Ammon's horn (tissue), 1 donor: ENCODE data around the gene PEAK1.

Experiments
- DNase-seq: peaks from one replicate; pipeline ENCODE4 v3.0.0-alpha.2; 2016; ENCODE audit warnings: low spot score

PEAK1 gene

GRCh38 chr15:77091097-77091496 is 328.8 kb downstream of the PEAK1 start:
- no peak for DNase-seq

- no peak for DNase-seq
These were observed 332.7 kb downstream of the PEAK1 start for GRCh38 chr15:77087213-77087612.

- no peak for DNase-seq
These were observed 334.6 kb downstream of the PEAK1 start for GRCh38 chr15:77085297-77085696.

- no peak for DNase-seq
These were observed 335.5 kb downstream of the PEAK1 start for GRCh38 chr15:77084436-77084835.

- peak; percentile 88 for DNase-seq
These were observed 336.3 kb downstream of the PEAK1 start for GRCh38 chr15:77083381-77084160.

GRCh38 chr15:77081971-77082370 is 337.9 kb downstream of the PEAK1 start:
- DNase-seq: no peak

GRCh38 chr15:77076323-77076915 is 343.5 kb downstream of the PEAK1 start:
- DNase-seq: peak; percentile 47

GRCh38 chr15:77075528-77075927 is 344.4 kb downstream of the PEAK1 start:
- peak; percentile 71 for DNase-seq

- DNase-seq: no peak
These were observed 345.6 kb downstream of the PEAK1 start for GRCh38 chr15:77074350-77074749.

- no peak for DNase-seq
These were observed 348.3 kb downstream of the PEAK1 start for GRCh38 chr15:77071305-77072223.

- DNase-seq: peak; percentile 97
These were observed 349.2 kb downstream of the PEAK1 start, which contains the start of gene TSPAN3 for GRCh38 chr15:77070495-77071304. Gene TSPAN3, minus strand, starts transcription at chr15:77071109. Its CDS starts 155 bp downstream, at chr15:77070954.

GRCh38 chr15:77070180-77070494 is 349.8 kb downstream of the PEAK1 start:
- DNase-seq: no peak

- no peak for DNase-seq
These were observed 350.3 kb downstream of the PEAK1 start for GRCh38 chr15:77069521-77070121.

GRCh38 chr15:77068633-77069032 is 351.3 kb downstream of the PEAK1 start:
- DNase-seq: no peak

GRCh38 chr15:77067691-77068367 is 352.1 kb downstream of the PEAK1 start:
- no peak for DNase-seq

- no peak for DNase-seq
These were observed 352.8 kb downstream of the PEAK1 start for GRCh38 chr15:77066971-77067690.

GRCh38 chr15:77064539-77065308 is 355.2 kb downstream of the PEAK1 start:
- no peak for DNase-seq

- no peak for DNase-seq
These were observed 355.8 kb downstream of the PEAK1 start for GRCh38 chr15:77064063-77064462.

GRCh38 chr15:77063249-77063648 is 356.7 kb downstream of the PEAK1 start:
- DNase-seq: no peak
